Astrocyte of the spinal cord (primary cell): ENCODE results near the gene TMC7.

Source experiments
- DNase-seq: peaks from one replicate; pipeline ENCODE4 v3.0.0; 2011; ENCODE audit warnings: low read depth, low spot score
- H3K4me3 ChIP-seq: 2 replicates; pipeline ENCODE4 v1.5.1; 2011; ENCODE audit warnings: low read depth, mild to moderate bottlenecking, low read length, moderate library complexity
- CTCF ChIP-seq: IDR thresholded peaks from 2 replicates; pipeline ENCODE4 v1.5.1; 2012; ENCODE audit warnings: low read depth, mild to moderate bottlenecking, low read length, inconsistent platforms
- in situ Hi-C: cut with HindIII; loops from 2 replicates; pipeline ENCODE4 v1.10.0; 2017; ENCODE audit warnings: low sequenced_read_pairs

The TMC7 gene

GRCh38 chr16:19094542-19095365, 111.0 kb downstream of the TMC7 start:
- no peak for TF ChIP-seq CTCF
- H3K4me3 ChIP-seq: no peak overlapping the region
- DNase-seq: no peak
- in situ Hi-C loops: no loop called here

DNA sequence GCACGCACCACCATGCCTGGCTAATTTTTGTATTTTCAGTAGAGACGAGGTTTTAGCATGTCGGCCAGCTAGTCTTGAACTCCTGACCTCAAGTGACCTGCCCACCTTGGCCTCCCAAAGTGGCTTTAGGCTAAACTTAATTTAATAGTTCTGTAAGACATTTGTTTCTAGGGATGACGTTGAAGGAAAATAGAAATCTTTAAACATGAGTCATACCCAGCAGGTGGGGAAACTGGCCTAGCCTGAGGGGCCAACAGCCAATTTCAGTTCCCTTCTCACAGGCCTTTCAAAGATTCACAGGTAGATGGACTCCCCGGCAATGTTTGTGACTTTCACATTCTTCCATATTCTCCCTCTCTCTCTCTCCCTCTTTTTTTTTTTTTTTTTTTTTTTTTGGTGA, 111.9 kb downstream of the TMC7 start:
- in situ Hi-C loops: no loop called here
- peak; percentile 64 for DNase-seq
- TF ChIP-seq CTCF: no peak
- no peak overlapping the region for H3K4me3 ChIP-seq

- no peak overlapping the region for H3K4me3 ChIP-seq
- in situ Hi-C loops: no loop called here
- DNase-seq: no peak
- no peak for TF ChIP-seq CTCF
These were observed 114.4 kb downstream of the TMC7 start for GRCh38 chr16:19098173-19098572.

- no peak overlapping the region for H3K4me3 ChIP-seq
- in situ Hi-C loops: no loop called here
- TF ChIP-seq CTCF: no peak
- no peak for DNase-seq
These were observed 118.6 kb downstream of the TMC7 start for GRCh38 chr16:19102187-19102872.

DNA sequence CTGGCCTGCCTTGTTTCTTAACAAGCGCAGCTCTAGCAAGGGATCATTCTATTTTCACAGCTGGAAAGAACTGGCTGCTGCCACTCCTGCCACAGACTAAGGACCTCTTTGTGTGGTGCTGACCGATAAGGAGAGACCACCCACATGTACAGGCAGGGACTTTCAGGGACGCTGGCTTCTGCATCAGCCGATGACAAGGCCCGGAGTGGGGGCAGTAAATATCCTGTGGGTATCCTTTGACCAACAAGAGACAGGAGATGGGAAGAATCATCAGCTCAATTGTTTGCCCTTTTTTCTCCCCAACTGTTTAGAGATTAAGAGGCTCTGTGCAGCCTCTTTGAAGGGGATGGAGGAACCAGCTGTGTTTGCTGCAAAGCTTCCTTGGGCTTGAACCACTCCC, 120.9 kb downstream of the TMC7 start:
- in situ Hi-C loops: no loop called here
- no peak for DNase-seq
- TF ChIP-seq CTCF: no peak
- no peak overlapping the region for H3K4me3 ChIP-seq

GRCh38 chr16:19105131-19105530, 121.4 kb downstream of the TMC7 start:
- in situ Hi-C loops: no loop called here
- no peak for DNase-seq
- H3K4me3 ChIP-seq: no peak overlapping the region
- no peak for TF ChIP-seq CTCF
